D341Med (cell line): ENCODE data around the gene DMRTC2.

Experiments
- DNase-seq: peaks from one replicate; pipeline ENCODE4 v3.0.0; 2012; ENCODE audit warnings: low spot score

The DMRTC2 gene

GRCh38 chr19:41847351-41848105 lies 2.7 kb downstream of the DMRTC2 start:
- no peak for DNase-seq

- no peak for DNase-seq
Observed at GRCh38 chr19:41848666-41849065, 3.8 kb downstream of the DMRTC2 start.

GRCh38 chr19:41849067-41849466 lies 4.2 kb downstream of the DMRTC2 start:
- DNase-seq: no peak

- no peak for DNase-seq
Observed at GRCh38 chr19:41850381-41850780, 5.5 kb downstream of the DMRTC2 start.

- DNase-seq: no peak
Observed at GRCh38 chr19:41851456-41851855, 6.6 kb downstream of the DMRTC2 start.

GRCh38 chr19:41853344-41853743 lies 8.5 kb downstream of the DMRTC2 start:
- no peak for DNase-seq

- DNase-seq: no peak
Observed at GRCh38 chr19:41853768-41854167, 8.9 kb downstream of the DMRTC2 start.

- no peak for DNase-seq
Observed at GRCh38 chr19:41859213-41859617, 14.4 kb downstream of the DMRTC2 start.

- peak; percentile 96 for DNase-seq
Observed at GRCh38 chr19:41859618-41860418, 15.0 kb downstream of the DMRTC2 start, which contains the start of gene RPS19. RPS19 (plus strand) TSS chr19:41860255; CDS start chr19:41860775, 520 bp downstream.

- no peak for DNase-seq
Observed at GRCh38 chr19:41860419-41861115, 15.7 kb downstream of the DMRTC2 start.

- no peak for DNase-seq
Observed at GRCh38 chr19:41861116-41861768, 16.4 kb downstream of the DMRTC2 start.

GRCh38 chr19:41861846-41862245 lies 17.0 kb downstream of the DMRTC2 start:
- DNase-seq: no peak

GRCh38 chr19:41862445-41862986 lies 17.7 kb downstream of the DMRTC2 start:
- no peak for DNase-seq

- no peak for DNase-seq
Observed at GRCh38 chr19:41863209-41863931, 18.5 kb downstream of the DMRTC2 start.

GRCh38 chr19:41864374-41864773 lies 19.5 kb downstream of the DMRTC2 start:
- DNase-seq: no peak

GRCh38 chr19:41866284-41866683 lies 21.4 kb downstream of the DMRTC2 start:
- DNase-seq: no peak

GRCh38 chr19:41868120-41868988 lies 23.5 kb downstream of the DMRTC2 start:
- no peak for DNase-seq

- no peak for DNase-seq
Observed at GRCh38 chr19:41868989-41869300, 24.1 kb downstream of the DMRTC2 start.

- no peak for DNase-seq
Observed at GRCh38 chr19:41869374-41869955, 24.6 kb downstream of the DMRTC2 start.

GRCh38 chr19:41870401-41870873 lies 25.6 kb downstream of the DMRTC2 start:
- DNase-seq: no peak
